Sigmoid colon (tissue), 3 donors: Measurements from ENCODE around the gene IFNGR1.

Experiments
- POLR2A ChIP-seq, 2 donors: fragments of 450-650 bp; IDR thresholded peaks; one replicate each; pipeline ENCODE4 v1.6.1; 2016; ENCODE audit warnings: antibody characterized with exemption in 2 of 2, mild to moderate bottlenecking in 2 of 2, moderate library complexity in 2 of 2
- TF ChIP-seq, protein P1 (sequence below), 4 experiments: fragments of 450-650 bp in 3 of 4; fragments of 200-600 bp in 1 of 4; IDR thresholded peaks; one replicate each; pipeline ENCODE4 v1.5.1; 2016 to 2019; ENCODE audit warnings: antibody characterized with exemption in 4 of 4, mild to moderate bottlenecking in 3 of 4, moderate library complexity in 2 of 4

DNA sequence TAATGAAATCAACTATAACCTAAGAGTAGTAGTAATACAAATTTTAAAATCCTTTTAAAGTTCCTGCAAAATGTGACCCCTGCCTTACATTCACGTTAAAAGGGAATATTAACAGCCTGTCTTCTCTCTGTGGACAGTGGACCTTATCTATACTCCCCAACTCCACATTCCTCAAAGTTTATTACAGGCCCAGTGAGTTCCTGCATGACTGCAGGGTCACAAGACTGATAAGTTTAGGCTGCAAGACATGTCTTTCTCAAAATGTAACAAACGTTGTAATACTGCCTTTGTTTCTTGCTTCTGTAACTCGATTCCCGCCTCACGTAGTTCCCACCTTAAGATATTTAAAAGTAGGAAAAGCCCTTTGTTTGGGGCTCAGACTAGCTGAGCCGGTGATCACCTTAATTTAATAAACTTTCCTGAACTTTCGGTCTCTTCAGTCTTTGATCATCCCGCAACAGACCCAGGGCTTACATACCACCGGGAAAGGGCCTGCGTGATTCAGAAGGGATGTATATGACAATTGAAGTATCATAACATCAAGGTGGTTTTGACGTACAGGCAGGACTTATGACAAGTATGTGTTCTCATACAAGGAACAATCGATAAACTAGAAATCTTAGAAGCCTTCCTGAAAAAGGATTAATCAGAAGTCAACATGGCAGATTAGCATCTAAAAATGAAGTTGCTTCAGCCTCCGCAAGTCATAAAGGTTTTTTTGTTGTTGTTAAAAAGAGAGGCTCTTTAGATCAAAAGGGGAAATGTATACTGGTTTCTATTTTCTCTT lies 48.7 kb downstream of the IFNGR1 start:
- TF ChIP-seq, protein P1, sequence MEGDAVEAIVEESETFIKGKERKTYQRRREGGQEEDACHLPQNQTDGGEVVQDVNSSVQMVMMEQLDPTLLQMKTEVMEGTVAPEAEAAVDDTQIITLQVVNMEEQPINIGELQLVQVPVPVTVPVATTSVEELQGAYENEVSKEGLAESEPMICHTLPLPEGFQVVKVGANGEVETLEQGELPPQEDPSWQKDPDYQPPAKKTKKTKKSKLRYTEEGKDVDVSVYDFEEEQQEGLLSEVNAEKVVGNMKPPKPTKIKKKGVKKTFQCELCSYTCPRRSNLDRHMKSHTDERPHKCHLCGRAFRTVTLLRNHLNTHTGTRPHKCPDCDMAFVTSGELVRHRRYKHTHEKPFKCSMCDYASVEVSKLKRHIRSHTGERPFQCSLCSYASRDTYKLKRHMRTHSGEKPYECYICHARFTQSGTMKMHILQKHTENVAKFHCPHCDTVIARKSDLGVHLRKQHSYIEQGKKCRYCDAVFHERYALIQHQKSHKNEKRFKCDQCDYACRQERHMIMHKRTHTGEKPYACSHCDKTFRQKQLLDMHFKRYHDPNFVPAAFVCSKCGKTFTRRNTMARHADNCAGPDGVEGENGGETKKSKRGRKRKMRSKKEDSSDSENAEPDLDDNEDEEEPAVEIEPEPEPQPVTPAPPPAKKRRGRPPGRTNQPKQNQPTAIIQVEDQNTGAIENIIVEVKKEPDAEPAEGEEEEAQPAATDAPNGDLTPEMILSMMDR (IDR thresholded peaks at IDR 0.05): no peak
- TF ChIP-seq POLR2A (IDR thresholded peaks at IDR 0.05): no peak
